Stimulated activated CD8-positive, alpha-beta memory T cell treated with anti-CD3 and anti-CD28 coated beads, Interleukin-7, amount 100 ng/mL, for 24 hours (primary cell): ENCODE measurements around the gene ATPAF1.

Experiments
- DNase-seq: peaks from one replicate; pipeline ENCODE4 v3.0.0-alpha.2; 2020; ENCODE audit warnings: low read depth

Gene ATPAF1

DNA sequence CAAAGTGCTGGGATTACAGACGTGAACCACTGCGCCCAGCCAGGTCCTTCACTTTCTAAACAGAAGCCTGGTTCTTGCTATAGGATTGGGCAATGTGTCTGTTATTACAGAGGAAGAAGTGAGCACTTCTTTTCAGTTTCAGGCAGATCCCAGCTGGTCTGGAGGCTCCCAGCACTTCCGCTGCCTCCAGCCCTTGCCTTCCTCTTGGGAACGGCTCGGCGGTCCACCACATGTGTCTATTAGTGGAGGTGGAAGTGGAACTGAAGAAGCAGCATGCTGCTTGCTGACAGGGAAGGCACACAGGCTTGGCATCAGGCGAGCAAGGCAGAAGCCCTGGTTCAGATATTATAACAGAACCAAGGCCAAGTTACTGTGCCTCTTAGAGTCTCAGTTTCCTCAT lies 81.1 kb downstream of the ATPAF1 start:
- no peak for DNase-seq

DNA sequence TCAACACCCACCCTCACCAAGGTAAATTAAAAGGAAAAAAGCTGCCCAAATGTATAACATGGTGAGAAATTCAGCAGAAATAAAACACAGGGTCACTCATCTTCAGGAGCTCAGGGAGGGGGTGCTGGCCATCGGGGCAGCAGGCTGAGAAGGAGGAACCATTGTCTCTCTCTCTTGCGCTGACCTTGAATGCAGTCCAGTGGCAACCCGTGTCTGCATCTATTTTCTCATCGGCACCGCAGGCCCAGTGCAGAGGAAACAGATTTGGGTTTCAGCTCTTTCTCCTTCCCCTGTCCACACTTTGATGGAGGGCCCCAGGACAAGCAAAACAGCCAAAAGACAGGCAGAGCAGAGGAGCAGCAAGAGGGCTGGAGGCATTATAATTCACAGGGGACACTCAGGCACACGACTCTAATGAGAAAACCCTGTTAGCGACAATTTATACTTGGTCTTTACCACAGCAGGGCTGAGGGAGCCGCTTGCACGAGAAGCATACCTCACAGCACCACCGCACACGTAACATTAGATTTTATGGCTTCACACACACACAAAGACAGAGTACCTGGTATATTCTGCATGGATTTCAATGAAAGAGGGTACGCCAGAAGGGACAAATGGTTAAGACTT lies 82.7 kb downstream of the ATPAF1 start:
- no peak for DNase-seq

DNA sequence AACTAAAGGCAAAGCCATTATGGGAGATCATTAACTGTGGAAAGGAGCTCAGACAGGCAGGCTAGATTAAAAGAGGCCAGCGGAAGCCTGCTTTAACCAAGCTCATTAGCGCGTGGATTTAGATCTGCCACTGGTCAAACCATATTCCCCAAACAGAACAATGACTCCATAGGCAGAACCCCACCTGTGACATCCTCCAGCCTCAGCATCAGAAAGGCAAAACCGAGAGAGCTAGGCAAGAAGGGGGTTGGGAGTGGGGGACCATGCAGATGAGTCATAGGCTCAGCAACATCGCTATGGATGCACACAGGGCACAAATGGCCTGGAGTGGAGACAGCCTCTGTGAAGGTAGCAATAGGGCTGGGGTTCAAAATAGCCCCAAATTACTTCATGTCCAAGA lies 84.7 kb downstream of the ATPAF1 start:
- DNase-seq, result no peak

DNA sequence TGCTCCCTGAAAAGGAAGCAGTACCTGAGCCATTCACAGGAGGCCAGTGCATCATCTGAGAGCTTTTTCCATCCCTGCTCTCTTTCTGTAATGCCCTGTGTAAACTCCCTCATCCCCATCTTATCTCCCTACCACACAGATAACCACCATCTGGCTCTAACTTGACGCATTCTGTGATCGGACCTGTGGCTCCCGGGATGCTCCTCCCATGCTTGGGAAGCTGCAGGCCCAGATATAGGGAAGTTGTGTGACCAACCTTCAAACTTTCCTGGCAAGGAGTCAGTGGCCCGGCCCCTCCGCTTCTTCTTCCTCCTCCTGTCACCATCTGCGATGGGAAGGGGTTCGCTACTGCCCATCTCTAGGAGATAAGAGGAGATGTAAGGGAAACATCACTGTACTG lies 85.2 kb downstream of the ATPAF1 start:
- no peak for DNase-seq
